ENCODE results near the gene CLMP.

CLMP gene

DNA sequence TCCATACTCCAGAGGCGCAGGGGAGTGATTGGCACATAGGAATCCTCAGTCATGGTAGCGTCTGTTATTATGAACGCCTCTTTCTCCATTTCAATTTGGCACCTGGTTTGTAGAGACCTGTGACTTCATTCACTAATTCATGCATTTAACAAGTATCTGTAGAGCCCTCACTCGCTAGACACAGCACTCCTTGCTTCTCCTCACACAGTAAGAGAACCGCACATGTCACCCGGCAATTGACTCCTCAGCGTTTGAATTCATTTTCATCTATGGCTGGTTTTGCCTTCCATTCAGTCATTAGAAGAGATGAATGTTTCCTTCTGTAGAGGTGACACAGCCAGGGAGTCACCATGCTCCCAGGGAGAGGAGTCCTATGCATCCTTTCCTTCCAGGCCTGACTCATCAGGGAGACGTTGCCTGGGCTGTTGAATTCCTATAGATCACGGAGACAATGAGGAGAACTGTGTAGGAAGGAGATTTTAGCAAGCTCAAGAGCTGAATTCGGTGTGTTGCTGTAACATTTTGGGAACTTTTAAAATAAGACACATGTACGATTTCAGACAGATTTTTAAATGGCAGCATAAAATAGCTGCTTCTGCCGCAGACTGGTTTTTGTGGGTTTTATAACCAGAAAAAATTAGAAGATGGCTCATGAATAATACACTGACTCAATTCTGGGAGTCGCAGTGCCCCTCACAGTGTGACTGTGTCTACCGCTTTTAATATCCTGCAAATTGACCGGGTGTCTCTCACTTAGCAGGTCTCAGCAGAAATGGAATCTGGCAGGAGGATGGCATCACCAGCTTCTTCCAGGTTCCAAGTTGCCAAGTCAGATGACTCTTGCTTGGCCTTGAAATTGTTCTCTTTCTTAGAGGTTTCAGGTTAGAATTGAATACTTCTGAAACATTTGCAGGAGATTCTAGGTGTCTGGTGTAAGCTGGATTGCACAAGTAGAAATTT, 44.4 kb upstream of the CLMP start:
- peaks cover 12% of the 10 kb centered on the region for H3K27me3 ChIP-seq (ENCODE audit: control insufficient read depth, low read length)
- no peaks in the 10 kb centered on the region for H3F3A ChIP-seq (ENCODE audit: control insufficient read depth, insufficient read depth)

DNA sequence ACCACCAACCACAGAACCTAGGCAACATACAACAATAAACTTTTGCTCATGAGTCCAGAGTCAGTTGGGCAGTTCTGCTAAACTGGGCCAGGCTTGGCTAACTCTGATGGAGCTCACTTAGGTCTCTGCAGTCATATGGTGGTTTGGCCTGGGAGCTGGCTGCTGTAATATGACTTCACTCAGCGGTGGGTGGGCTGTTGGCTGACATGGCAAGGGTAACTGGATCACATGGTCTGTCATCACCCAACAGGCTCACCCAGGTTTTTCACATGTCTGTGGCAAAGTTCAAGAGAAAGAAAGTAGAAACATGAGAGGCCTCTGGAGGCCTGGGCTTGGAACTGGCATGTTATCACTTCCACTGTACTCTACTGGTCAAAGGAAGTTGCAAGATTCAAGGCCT, 43.2 kb upstream of the CLMP start:
- TF ChIP-seq EZH2phosphoT487 (IDR thresholded peaks at IDR 0.05; ENCODE audit: borderline replicate concordance, low read length): no peak
- TF ChIP-seq, protein P1, sequence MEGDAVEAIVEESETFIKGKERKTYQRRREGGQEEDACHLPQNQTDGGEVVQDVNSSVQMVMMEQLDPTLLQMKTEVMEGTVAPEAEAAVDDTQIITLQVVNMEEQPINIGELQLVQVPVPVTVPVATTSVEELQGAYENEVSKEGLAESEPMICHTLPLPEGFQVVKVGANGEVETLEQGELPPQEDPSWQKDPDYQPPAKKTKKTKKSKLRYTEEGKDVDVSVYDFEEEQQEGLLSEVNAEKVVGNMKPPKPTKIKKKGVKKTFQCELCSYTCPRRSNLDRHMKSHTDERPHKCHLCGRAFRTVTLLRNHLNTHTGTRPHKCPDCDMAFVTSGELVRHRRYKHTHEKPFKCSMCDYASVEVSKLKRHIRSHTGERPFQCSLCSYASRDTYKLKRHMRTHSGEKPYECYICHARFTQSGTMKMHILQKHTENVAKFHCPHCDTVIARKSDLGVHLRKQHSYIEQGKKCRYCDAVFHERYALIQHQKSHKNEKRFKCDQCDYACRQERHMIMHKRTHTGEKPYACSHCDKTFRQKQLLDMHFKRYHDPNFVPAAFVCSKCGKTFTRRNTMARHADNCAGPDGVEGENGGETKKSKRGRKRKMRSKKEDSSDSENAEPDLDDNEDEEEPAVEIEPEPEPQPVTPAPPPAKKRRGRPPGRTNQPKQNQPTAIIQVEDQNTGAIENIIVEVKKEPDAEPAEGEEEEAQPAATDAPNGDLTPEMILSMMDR (IDR thresholded peaks at IDR 0.05; ENCODE audit: low read depth, low read length, poor library complexity, severe bottlenecking): no peak

More for the DNA sequence above, 44.4 kb upstream of the CLMP start:
- Histone ChIP-seq H3K36me3 (ENCODE audit: control insufficient read depth, low read length) (no peaks in the 10 kb centered on the region), H3K9me2 (replicated peaks; ENCODE audit: control insufficient read depth, low read length) (no peaks in the 10 kb centered on the region), H4K20me1 (ENCODE audit: control insufficient read depth, insufficient read depth, low read depth, low read length) (no peaks in the 10 kb centered on the region), H3K9me3 (ENCODE audit: control insufficient read depth, insufficient read depth, low read length) (no peaks in the 10 kb centered on the region), H3K4me3 (ENCODE audit: low read length) (no peak overlapping the region), H3K79me2 (ENCODE audit: control insufficient read depth, low read length) (no peaks in the 10 kb centered on the region), H3K4me1 (ENCODE audit: control insufficient read depth, low read length) (no peaks in the 10 kb centered on the region), H3K27ac (ENCODE audit: low read depth, low read length) (no peak overlapping the region), H3K4me2 (ENCODE audit: low read length) (no peak overlapping the region)
- TF ChIP-seq EZH2phosphoT487 (IDR thresholded peaks at IDR 0.05; ENCODE audit: borderline replicate concordance, low read length): no peak
- TF ChIP-seq, protein P1 (IDR thresholded peaks at IDR 0.05; ENCODE audit: low read depth, low read length, poor library complexity, severe bottlenecking): no peak

DNA sequence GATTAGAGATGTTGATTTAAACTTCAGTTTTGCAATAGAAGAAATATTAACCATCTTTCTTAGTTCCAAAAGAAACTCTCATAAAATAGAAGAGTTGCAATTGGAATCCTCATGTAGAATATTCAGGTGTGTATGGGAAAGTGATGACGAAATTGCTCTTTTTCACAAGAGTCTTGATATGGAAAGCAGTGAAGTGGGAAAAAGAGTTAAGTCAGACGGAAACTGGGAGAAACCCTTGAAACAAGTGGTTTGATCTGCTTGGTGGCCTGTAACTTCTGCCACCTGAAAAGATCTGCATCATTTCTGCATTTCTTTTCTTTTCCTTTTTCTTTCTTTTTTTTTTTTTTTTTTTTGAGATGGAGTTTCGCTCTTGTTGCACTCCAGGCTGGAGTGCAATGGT, 41.8 kb upstream of the CLMP start:
- H3K27ac ChIP-seq (ENCODE audit: low read depth, low read length): no peak overlapping the region
- no peak overlapping the region for H3K4me2 ChIP-seq (ENCODE audit: low read length)
- H3K9me2 ChIP-seq (replicated peaks; ENCODE audit: control insufficient read depth, low read length): no peaks in the 10 kb centered on the region
- H3F3A ChIP-seq (ENCODE audit: control insufficient read depth, insufficient read depth): no peaks in the 10 kb centered on the region
- H3K4me3 ChIP-seq (ENCODE audit: low read length): no peak overlapping the region
- no peak for TF ChIP-seq EZH2phosphoT487 (IDR thresholded peaks at IDR 0.05; ENCODE audit: borderline replicate concordance, low read length)
- TF ChIP-seq, protein P1 (IDR thresholded peaks at IDR 0.05; ENCODE audit: low read depth, low read length, poor library complexity, severe bottlenecking): no peak
- peaks cover 10% of the 10 kb centered on the region for H3K27me3 ChIP-seq (ENCODE audit: control insufficient read depth, low read length)
- no peaks in the 10 kb centered on the region for H3K4me1 ChIP-seq (ENCODE audit: control insufficient read depth, low read length)
- H3K36me3 ChIP-seq (ENCODE audit: control insufficient read depth, low read length): no peaks in the 10 kb centered on the region
- no peaks in the 10 kb centered on the region for H3K9me3 ChIP-seq (ENCODE audit: control insufficient read depth, insufficient read depth, low read length)
- no peaks in the 10 kb centered on the region for H3K79me2 ChIP-seq (ENCODE audit: control insufficient read depth, low read length)
- no peaks in the 10 kb centered on the region for H4K20me1 ChIP-seq (ENCODE audit: control insufficient read depth, insufficient read depth, low read depth, low read length)

More for the DNA sequence above, 43.2 kb upstream of the CLMP start:
- no peaks in the 10 kb centered on the region for H3K79me2 ChIP-seq (ENCODE audit: control insufficient read depth, low read length)
- no peak overlapping the region for H3K4me3 ChIP-seq (ENCODE audit: low read length)
- H3K9me2 ChIP-seq (replicated peaks; ENCODE audit: control insufficient read depth, low read length): no peaks in the 10 kb centered on the region
- no peak overlapping the region for H3K27ac ChIP-seq (ENCODE audit: low read depth, low read length)
- no peaks in the 10 kb centered on the region for H4K20me1 ChIP-seq (ENCODE audit: control insufficient read depth, insufficient read depth, low read depth, low read length)
- H3K4me1 ChIP-seq (ENCODE audit: control insufficient read depth, low read length): no peaks in the 10 kb centered on the region
- no peaks in the 10 kb centered on the region for H3K36me3 ChIP-seq (ENCODE audit: control insufficient read depth, low read length)
- no peaks in the 10 kb centered on the region for H3K9me3 ChIP-seq (ENCODE audit: control insufficient read depth, insufficient read depth, low read length)
- no peak overlapping the region for H3K4me2 ChIP-seq (ENCODE audit: low read length)
- H3K27me3 ChIP-seq (ENCODE audit: control insufficient read depth, low read length): peaks cover 12% of the 10 kb centered on the region
- H3F3A ChIP-seq (ENCODE audit: control insufficient read depth, insufficient read depth): no peaks in the 10 kb centered on the region
